SK-N-SH treated with all-trans-retinoic acid at 6 μM for 48 hours (cell line): ENCODE measurements around the gene HS6ST3.

Experiments
- BACH2 ChIP-seq: fragments of 250-450 bp; sonication (Bioruptor Pico); IDR thresholded peaks from 2 replicates; pipeline ENCODE4 v1.9.0; 2021; ENCODE audit warnings: mild to moderate bottlenecking, borderline replicate concordance
- CREB5 ChIP-seq: fragments of 250-450 bp; sonication (Bioruptor Pico); IDR thresholded peaks from 2 replicates; pipeline ENCODE4 v1.5.1; 2020; ENCODE audit warnings: low read depth, mild to moderate bottlenecking, moderate library complexity
- CSDC2 ChIP-seq: fragments of 250-450 bp; sonication (Bioruptor Pico); IDR thresholded peaks from 2 replicates; pipeline ENCODE4 v1.5.0; 2020; ENCODE audit warnings: mild to moderate bottlenecking, moderate library complexity
- ESRRG ChIP-seq: fragments of 250-450 bp; sonication (Bioruptor Pico); IDR thresholded peaks from 2 replicates; pipeline ENCODE4 v1.6.1; 2021; ENCODE audit warnings: mild to moderate bottlenecking
- GLIS3 ChIP-seq: fragments of 250-450 bp; sonication (Bioruptor Pico); IDR thresholded peaks from 2 replicates; pipeline ENCODE4 v1.5.0; 2020; ENCODE audit warnings: mild to moderate bottlenecking, moderate library complexity
- OSR1 ChIP-seq: fragments of 250-450 bp; sonication (Bioruptor Pico); IDR thresholded peaks from 2 replicates; pipeline ENCODE4 v1.8.0; 2022; ENCODE audit warnings: moderate library complexity, mild to moderate bottlenecking, inconsistent platforms
- RARB ChIP-seq: fragments of 250-450 bp; sonication (Bioruptor Pico); IDR thresholded peaks from 2 replicates; pipeline ENCODE4 v1.8.0; 2021; ENCODE audit warnings: mild to moderate bottlenecking, moderate library complexity
- SNAI2 ChIP-seq: fragments of 250-450 bp; sonication (Bioruptor Pico); IDR thresholded peaks from 2 replicates; pipeline ENCODE4 v1.5.0; 2020; ENCODE audit warnings: mild to moderate bottlenecking, moderate library complexity
- ZFP3 ChIP-seq: fragments of 250-450 bp; sonication (Bioruptor Pico); IDR thresholded peaks from 2 replicates; pipeline ENCODE4 v1.5.0; 2020; ENCODE audit warnings: mild to moderate bottlenecking, moderate library complexity
- ZFP30 ChIP-seq: fragments of 450-650 bp; formaldehyde crosslinking; IDR thresholded peaks from 2 replicates; pipeline ENCODE4 v1.5.0; 2022; ENCODE audit warnings: mild to moderate bottlenecking, moderate library complexity

DNA sequence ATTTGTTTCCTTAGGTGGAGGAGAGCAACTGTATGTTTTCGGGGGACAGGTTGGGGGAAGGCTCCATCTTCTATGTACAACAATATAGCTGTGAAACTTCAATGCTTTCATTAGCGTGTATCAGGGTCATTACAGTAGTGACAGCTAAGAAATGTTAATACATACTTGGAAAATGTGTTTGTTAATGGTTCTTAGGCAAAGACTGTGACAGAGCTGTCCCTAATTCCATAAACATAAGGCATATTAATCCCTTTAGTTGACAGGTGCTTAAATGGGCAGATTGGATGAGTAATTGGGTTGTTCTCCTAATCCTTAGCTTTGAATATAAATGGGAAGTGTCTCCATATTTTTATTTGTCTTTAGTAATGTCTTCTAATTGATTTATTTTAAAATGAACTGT lies 313.7 kb downstream of the HS6ST3 start:
- no peak for TF ChIP-seq RARB (CRISPR knock-in tag)
- no peak for TF ChIP-seq ZFP3 (CRISPR knock-in tag)
- no peak for TF ChIP-seq ESRRG
- TF ChIP-seq ZFP30 (CRISPR knock-in tag), result no peak
- TF ChIP-seq CREB5 (CRISPR knock-in tag), result no peak
- TF ChIP-seq CSDC2 (CRISPR knock-in tag), result no peak
- no peak for TF ChIP-seq OSR1 (CRISPR knock-in tag)
- TF ChIP-seq BACH2 (CRISPR knock-in tag), result no peak
- TF ChIP-seq GLIS3 (CRISPR knock-in tag), result no peak
- no peak for TF ChIP-seq SNAI2
